ENCODE results near the gene UST. TPM values are rescaled to one million over a fixed set of nuclear protein-coding genes. Genes with fewer than 3 reads are reported as not detected.
"Not testable (repeated sequence)": the region's sequence is repeated elsewhere in the genome, so short reads cannot be mapped to it uniquely, and the experiment has no call there.

UST gene
- total and polyA plus RNA-seq, 2 donors (not counting 1 experiment from before 2014, with no cell fraction given): 7.3 to 16.9 TPM

GRCh38 chr6:148974351-148974750 lies 227.5 kb downstream of the UST start:
- H3K27ac Mint-ChIP-seq: no peak overlapping the region
- ATAC-seq (ENCODE audit: low read depth) (no peak), DNase-seq (no peak)
- H3K4me3 Mint-ChIP-seq: no peak overlapping the region
- H3K27me3 ChIP-seq (replicated peaks in 1 of 4; ENCODE audit: control extremely low read depth in 1 of 4, control insufficient read depth in 3 of 4, insufficient read depth in 4 of 4, low read length in 3 of 4): no peaks in the 10 kb centered on the region
- peaks cover 19% of the 10 kb centered on the region for H3K4me1 Mint-ChIP-seq
- H3K27me3 Mint-ChIP-seq: no peaks in the 10 kb centered on the region
- ChIA-PET POLR2A (interaction anchor here (0.6 kb wide), 1 partner anchor 214 kb away, joined by 5 read pairs; no protein-coding TSS in a partner anchor), CTCF (interaction anchor here (0.8 to 3.5 kb wide), 3 partner anchors 12 to 397 kb away, joined by 3 to 19 read pairs (median 4); no protein-coding TSS in a partner anchor)
- whole genome bisulfite sequencing (ENCODE audit: insufficient coverage): 88% methylated on average over 3 of the region's 4 CpGs
- H3K36me3 ChIP-seq (replicated peaks in 1 of 2; ENCODE audit: control extremely low read depth in 1 of 2, control insufficient read depth in 1 of 2, extremely low read depth in 1 of 2, insufficient read depth in 2 of 2, low read length in 1 of 2): peaks cover 0 to 2% of the 10 kb centered on the region in 2 experiments
- intact Hi-C loops (cut with micrococcal nuclease): no loop called here
- H3K27ac ChIP-seq (ENCODE audit: low read length in 2 of 2): no peak overlapping the region
- no peak overlapping the region for H3K9ac ChIP-seq (ENCODE audit: low read length)
- H3K9me3 ChIP-seq (ENCODE audit: control extremely low read depth in 1 of 3, control insufficient read depth in 2 of 3, insufficient read depth in 1 of 3, low read length in 2 of 3): peaks cover 0 to 3% (median 0%) of the 10 kb centered on the region in 3 donors
- H3K4me1 ChIP-seq (ENCODE audit: control insufficient read depth in 2 of 2, insufficient read depth in 2 of 2, low read length in 2 of 2): peaks cover 10 to 17% of the 10 kb centered on the region in 2 donors
- H4K20me1 ChIP-seq (ENCODE audit: control insufficient read depth, insufficient read depth, low read length, poor library complexity, severe bottlenecking): no peaks in the 10 kb centered on the region
- no peaks in the 10 kb centered on the region for H3K79me2 ChIP-seq (ENCODE audit: control insufficient read depth, insufficient read depth, low read length)
- no peak overlapping the region for H3K4me2 ChIP-seq (replicated peaks; ENCODE audit: low read depth, low read length, poor library complexity, severe bottlenecking)
- no peak overlapping the region for H3K4me3 ChIP-seq (ENCODE audit: control extremely low read depth in 1 of 5, extremely low read depth in 1 of 5, insufficient read depth in 1 of 5, low read depth in 2 of 5, low read length in 4 of 5)
- no peaks in the 10 kb centered on the region for H3K9me3 Mint-ChIP-seq (ENCODE audit: insufficient read depth)
- H2AFZ ChIP-seq (ENCODE audit: insufficient read depth, low read depth, low read length, poor library complexity, severe bottlenecking): no peak overlapping the region
- no peak for TF ChIP-seq EZH2 (IDR thresholded peaks at IDR 0.05; ENCODE audit: borderline replicate concordance, insufficient read depth, low read depth, low read length, poor library complexity, severe bottlenecking)

GRCh38 chr6:148978298-148978697 lies 231.5 kb downstream of the UST start:
- H3K27me3 Mint-ChIP-seq; CTCF ChIA-PET; intact Hi-C loops (cut with micrococcal nuclease): not testable (repeated sequence)

More at GRCh38 chr6:148978298-148978697, 231.5 kb downstream of the UST start:
- H3K9ac ChIP-seq (ENCODE audit: low read length); H3K4me3 ChIP-seq (ENCODE audit: control extremely low read depth in 1 of 5, extremely low read depth in 1 of 5, insufficient read depth in 1 of 5, low read depth in 2 of 5, low read length in 4 of 5); H3K27ac Mint-ChIP-seq; H3K4me2 ChIP-seq (replicated peaks; ENCODE audit: low read depth, low read length, poor library complexity, severe bottlenecking); H3K36me3 ChIP-seq (replicated peaks in 1 of 2; ENCODE audit: control extremely low read depth in 1 of 2, control insufficient read depth in 1 of 2, extremely low read depth in 1 of 2, insufficient read depth in 2 of 2, low read length in 1 of 2); ATAC-seq (ENCODE audit: low read depth); H3K4me3 Mint-ChIP-seq; H4K20me1 ChIP-seq (ENCODE audit: control insufficient read depth, insufficient read depth, low read length, poor library complexity, severe bottlenecking); H2AFZ ChIP-seq (ENCODE audit: insufficient read depth, low read depth, low read length, poor library complexity, severe bottlenecking); POLR2A ChIA-PET; H3K4me1 Mint-ChIP-seq; H3K9me3 ChIP-seq (ENCODE audit: control extremely low read depth in 1 of 3, control insufficient read depth in 2 of 3, insufficient read depth in 1 of 3, low read length in 2 of 3); H3K27me3 ChIP-seq (replicated peaks in 1 of 4; ENCODE audit: control extremely low read depth in 1 of 4, control insufficient read depth in 3 of 4, insufficient read depth in 4 of 4, low read length in 3 of 4); H3K79me2 ChIP-seq (ENCODE audit: control insufficient read depth, insufficient read depth, low read length); H3K27ac ChIP-seq (ENCODE audit: low read length in 2 of 2); H3K9me3 Mint-ChIP-seq (ENCODE audit: insufficient read depth); H3K4me1 ChIP-seq (ENCODE audit: control insufficient read depth in 2 of 2, insufficient read depth in 2 of 2, low read length in 2 of 2); DNase-seq: not testable (repeated sequence)
- WGBS (ENCODE audit: insufficient coverage): no CpG with 5 or more reads among the region's 3 CpGs
